ENCODE results near the gene ELF1.

Gene ELF1

DNA sequence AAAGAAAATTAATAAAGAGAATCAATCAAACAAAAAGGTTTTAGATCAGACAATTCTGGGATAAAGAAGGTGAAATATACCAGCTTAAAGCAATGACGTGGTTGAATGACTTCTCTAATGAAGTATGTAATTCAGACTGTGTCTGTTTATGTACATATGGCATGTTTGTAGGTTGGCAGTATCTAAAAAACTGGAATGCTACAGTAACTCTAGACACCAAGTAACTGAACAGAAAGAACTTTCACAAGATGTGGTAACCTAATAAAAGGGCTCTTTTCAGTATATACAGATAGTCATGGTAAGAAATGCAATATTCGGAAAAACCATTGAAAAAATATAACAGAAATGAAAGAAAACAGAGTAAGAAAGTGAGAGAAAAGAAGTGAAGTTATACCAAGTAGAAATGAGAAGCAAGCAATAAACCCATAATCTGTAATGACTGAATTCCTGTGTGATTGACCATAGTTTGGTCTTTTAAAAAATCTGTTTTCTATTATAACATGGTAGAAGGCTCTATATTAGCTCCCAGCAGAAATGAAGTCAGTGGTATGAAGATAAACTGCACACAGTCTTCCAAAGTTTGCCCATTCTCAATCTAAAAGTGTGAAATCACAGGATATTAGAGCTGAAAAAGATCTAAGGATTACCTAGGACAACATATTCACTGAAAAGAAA is 31.4 kb downstream of the ELF1 start:
- TF ChIP-seq, protein P1, sequence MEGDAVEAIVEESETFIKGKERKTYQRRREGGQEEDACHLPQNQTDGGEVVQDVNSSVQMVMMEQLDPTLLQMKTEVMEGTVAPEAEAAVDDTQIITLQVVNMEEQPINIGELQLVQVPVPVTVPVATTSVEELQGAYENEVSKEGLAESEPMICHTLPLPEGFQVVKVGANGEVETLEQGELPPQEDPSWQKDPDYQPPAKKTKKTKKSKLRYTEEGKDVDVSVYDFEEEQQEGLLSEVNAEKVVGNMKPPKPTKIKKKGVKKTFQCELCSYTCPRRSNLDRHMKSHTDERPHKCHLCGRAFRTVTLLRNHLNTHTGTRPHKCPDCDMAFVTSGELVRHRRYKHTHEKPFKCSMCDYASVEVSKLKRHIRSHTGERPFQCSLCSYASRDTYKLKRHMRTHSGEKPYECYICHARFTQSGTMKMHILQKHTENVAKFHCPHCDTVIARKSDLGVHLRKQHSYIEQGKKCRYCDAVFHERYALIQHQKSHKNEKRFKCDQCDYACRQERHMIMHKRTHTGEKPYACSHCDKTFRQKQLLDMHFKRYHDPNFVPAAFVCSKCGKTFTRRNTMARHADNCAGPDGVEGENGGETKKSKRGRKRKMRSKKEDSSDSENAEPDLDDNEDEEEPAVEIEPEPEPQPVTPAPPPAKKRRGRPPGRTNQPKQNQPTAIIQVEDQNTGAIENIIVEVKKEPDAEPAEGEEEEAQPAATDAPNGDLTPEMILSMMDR (IDR thresholded peaks at IDR 0.05; ENCODE audit: low read depth, low read length, missing control alignments) = no peak
- no peak overlapping the region for H3K4me3 ChIP-seq (replicated peaks; ENCODE audit: low read depth, low read length)
- DNase-seq (ENCODE audit: extremely low read depth, low read depth) = no peak

DNA sequence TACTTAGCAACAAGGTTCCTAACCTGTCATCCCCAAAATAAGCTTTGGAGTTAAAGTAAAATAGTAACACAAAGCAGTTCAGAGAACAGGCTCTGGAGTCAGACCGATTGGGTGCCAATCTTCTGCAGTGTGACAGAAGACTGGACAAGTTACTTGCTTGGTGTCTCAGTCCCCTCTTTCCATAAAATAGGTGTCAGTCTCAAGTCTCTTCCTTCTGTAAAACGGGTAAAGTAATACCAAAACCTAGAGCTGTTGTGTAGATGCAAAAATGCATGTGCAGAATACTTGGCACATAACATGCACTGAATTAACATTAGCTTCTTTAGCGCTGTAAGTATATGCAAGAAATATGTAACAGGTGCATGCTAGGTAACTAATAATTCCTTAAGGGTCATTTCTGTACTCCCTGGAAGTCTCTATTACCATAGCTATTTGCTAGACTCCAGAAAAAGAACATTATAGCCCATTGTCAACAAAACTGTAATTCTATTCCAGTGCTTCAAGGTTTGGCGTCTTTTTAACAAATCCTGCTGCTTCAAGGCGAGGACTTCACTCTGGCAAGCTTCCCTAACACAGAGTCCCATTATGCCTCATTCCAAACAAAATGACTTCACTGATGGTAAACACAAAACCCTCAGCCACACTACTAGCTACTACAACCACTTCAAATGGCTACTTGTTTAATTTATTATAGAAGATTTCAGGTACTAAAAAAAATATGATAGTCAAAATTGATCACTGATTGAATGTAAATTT is 32.8 kb downstream of the ELF1 start:
- no peak for DNase-seq (ENCODE audit: extremely low read depth, low read depth)
- no peak overlapping the region for H3K4me3 ChIP-seq (replicated peaks; ENCODE audit: low read depth, low read length)
- TF ChIP-seq, protein P1 (IDR thresholded peaks at IDR 0.05; ENCODE audit: low read depth, low read length, missing control alignments) = no peak

DNA sequence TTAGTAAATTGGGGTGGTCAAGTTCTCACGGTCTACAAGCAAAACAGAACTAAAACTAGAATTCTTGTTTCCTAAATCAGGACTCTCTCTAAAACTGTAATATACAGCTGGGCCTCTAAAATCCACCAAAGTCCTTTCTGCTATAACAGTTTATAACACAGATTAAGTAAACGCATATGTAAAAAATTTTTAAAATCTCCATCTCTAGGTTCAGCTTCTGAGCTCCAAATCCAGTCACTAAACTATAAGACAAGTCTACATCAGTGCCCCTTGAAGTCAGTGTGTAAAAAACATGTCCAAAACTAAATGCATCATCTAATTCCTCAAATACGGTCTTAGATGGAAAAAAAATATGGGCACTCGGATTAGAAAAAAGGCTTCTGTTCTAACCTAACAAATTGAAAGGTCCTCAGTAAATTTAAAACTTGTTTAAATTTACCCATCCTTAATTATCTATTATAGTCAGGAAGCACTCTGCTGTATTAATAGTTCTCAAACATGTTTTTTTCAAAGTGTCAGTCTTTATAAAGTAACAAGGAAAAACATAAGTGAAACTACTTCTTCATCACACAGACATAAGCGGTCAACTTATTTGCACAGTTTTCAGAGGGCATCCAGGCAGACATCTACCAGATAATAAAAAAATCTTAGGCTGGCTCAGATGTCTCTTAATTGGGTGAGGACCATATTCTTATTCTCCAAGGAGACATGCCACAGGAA is 33.6 kb downstream of the ELF1 start:
- TF ChIP-seq, protein P1 (IDR thresholded peaks at IDR 0.05; ENCODE audit: low read depth, low read length, missing control alignments) = no peak
- DNase-seq (ENCODE audit: extremely low read depth, low read depth) = no peak
- no peak overlapping the region for H3K4me3 ChIP-seq (replicated peaks; ENCODE audit: low read depth, low read length)

DNA sequence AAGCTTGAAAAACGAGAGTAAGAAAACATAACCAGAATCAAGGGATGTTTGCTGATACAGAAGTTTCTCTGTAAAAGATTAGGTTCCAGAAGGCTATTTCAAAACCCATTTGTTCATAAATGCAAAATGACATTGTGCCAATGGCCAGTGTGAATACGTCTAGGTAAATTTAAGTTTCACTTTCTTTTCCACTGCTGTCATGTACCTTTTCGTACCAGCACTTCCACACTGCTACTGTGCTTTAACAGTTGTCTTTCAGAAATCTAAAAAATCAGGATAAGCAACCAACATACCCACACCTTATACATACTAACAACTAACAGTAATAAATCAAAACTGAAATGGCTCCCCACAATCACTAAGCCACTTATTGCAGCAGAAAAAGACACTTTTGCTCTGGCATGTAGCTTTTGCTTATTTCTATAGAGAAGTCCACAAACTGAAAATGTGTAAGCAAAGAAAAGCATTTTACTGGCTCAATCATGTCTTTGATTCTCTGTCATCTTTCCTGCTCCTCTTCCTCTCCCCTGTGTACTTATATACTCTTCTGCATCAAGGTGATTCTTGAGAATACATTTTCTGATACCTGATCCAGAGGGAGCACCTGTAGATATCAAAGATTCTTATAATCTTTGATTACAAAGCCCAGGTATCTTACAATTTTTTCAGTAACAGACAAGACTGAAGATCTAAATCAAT is 34.3 kb downstream of the ELF1 start:
- TF ChIP-seq, protein P1 (IDR thresholded peaks at IDR 0.05; ENCODE audit: low read depth, low read length, missing control alignments) = no peak
- no peak for DNase-seq (ENCODE audit: extremely low read depth, low read depth)
- no peak overlapping the region for H3K4me3 ChIP-seq (replicated peaks; ENCODE audit: low read depth, low read length)

DNA sequence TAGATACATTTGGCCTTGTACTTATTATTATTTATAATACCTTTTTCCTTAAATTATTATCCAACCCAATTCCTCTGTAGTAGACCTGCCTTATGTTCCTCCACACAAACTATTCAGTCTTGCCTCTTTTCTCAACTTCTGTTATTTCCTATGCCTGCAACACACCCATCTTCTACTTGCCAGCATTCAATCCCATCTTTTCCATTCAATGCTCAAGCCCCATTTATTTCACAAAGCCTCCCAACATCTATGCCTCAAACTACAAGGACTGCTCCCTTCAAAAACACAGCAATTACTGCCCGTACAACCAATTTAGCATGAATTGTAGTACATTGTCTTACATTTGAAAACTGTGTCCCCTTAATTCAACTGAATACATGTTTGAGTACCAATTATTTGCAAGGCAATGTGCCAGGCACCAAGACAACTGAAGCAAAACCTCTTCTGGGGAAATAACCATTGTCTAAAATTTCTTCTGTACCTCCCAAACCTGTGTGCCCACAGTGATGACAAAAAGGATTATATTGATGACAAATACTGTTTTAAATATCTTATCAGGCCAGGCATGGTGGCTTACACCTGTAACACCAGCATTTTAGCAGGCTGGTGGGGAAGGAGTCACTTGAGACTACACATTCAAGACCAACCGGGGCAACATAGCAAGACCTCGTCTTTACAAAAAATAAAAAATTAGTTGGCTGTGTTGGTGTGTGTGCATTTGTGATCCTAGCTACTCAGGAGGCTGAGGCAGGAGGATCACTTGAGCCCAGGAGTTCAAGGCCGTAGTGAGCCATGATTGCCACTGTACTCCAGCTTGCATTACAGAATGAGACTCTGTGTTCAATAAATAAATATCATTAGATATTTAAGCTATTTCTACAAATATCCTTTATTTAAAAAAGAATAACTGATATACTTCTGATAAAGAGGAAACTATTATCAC is 35.1 kb downstream of the ELF1 start:
- no peak overlapping the region for H3K4me3 ChIP-seq (replicated peaks; ENCODE audit: low read depth, low read length)
- no peak for DNase-seq (ENCODE audit: extremely low read depth, low read depth)
- TF ChIP-seq, protein P1 (IDR thresholded peaks at IDR 0.05; ENCODE audit: low read depth, low read length, missing control alignments) = no peak
